Measurements from ENCODE around the gene CDH7. TPM values are rescaled to one million over a fixed set of nuclear protein-coding genes. Genes with fewer than 3 reads are reported as not detected.

CDH7 gene
- total RNA-seq, 4 donors from 2014 or later: not detected

- intact Hi-C loops (cut with DNase I): no loop called here
- no peaks in the 10 kb centered on the region for H3K27me3 ChIP-seq
- no peak overlapping the region for H3K4me3 ChIP-seq (replicated peaks in 1 of 3)
- no peaks in the 10 kb centered on the region for H3K4me1 ChIP-seq
- no peaks in the 10 kb centered on the region for H3K36me3 ChIP-seq
- TF ChIP-seq POLR2A (IDR thresholded peaks at IDR 0.05): no peak
- no peak overlapping the region for H3K27ac ChIP-seq
- no peaks in the 10 kb centered on the region for H3K9me3 ChIP-seq
- 68 to 84% methylated on average over 2 of the region's 2 CpGs for WGBS, 2 donors
- DNase-seq: no peak
These were observed 16.6 kb downstream of the CDH7 start for GRCh38 chr18:65767406-65767805.

- no peaks in the 10 kb centered on the region for H3K9me3 ChIP-seq
- H3K4me3 ChIP-seq (replicated peaks in 1 of 3): no peak overlapping the region
- H3K36me3 ChIP-seq: no peaks in the 10 kb centered on the region
- no peaks in the 10 kb centered on the region for H3K27me3 ChIP-seq
- WGBS, 2 donors: 92 to 95% methylated on average over 15 of the region's 15 CpGs
- H3K4me1 ChIP-seq: no peaks in the 10 kb centered on the region
- no peak for DNase-seq
- H3K27ac ChIP-seq: no peak overlapping the region
- intact Hi-C loops (cut with DNase I): no loop called here
- TF ChIP-seq POLR2A (IDR thresholded peaks at IDR 0.05): no peak
- TF ChIP-seq, protein P1, sequence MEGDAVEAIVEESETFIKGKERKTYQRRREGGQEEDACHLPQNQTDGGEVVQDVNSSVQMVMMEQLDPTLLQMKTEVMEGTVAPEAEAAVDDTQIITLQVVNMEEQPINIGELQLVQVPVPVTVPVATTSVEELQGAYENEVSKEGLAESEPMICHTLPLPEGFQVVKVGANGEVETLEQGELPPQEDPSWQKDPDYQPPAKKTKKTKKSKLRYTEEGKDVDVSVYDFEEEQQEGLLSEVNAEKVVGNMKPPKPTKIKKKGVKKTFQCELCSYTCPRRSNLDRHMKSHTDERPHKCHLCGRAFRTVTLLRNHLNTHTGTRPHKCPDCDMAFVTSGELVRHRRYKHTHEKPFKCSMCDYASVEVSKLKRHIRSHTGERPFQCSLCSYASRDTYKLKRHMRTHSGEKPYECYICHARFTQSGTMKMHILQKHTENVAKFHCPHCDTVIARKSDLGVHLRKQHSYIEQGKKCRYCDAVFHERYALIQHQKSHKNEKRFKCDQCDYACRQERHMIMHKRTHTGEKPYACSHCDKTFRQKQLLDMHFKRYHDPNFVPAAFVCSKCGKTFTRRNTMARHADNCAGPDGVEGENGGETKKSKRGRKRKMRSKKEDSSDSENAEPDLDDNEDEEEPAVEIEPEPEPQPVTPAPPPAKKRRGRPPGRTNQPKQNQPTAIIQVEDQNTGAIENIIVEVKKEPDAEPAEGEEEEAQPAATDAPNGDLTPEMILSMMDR (IDR thresholded peaks at IDR 0.05): no peak
These were observed 17.4 kb downstream of the CDH7 start for GRCh38 chr18:65768120-65768778.

DNA sequence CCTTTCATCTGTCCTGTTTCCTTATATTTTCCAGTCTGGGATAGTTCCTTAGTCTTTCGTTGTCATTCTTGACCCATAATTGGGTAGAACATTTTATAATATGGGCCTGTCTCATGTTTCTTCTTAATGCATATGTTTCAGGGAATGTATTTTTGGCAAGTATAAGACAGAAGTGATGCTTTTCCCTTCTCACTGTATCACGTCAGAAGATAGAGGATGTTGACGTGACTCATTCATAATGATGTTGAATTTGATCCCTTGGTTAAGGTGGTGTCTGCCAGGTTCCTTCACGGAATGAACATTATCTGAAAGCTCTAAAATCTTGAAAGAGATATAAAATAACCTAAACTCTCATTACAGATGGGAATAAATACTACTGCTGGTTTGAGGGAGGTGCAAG is 18.8 kb downstream of the CDH7 start:
- TF ChIP-seq, protein P1 (IDR thresholded peaks at IDR 0.05): no peak
- TF ChIP-seq POLR2A (IDR thresholded peaks at IDR 0.05): no peak
- no peak for DNase-seq
- Histone ChIP-seq H3K36me3 (no peaks in the 10 kb centered on the region), H3K4me3 (replicated peaks in 1 of 3) (no peak overlapping the region), H3K9me3 (no peaks in the 10 kb centered on the region), H3K27me3 (no peaks in the 10 kb centered on the region), H3K4me1 (no peaks in the 10 kb centered on the region), H3K27ac (no peak overlapping the region)
- intact Hi-C loops (cut with DNase I): no loop called here
- 79 to 91% methylated on average over 4 of the region's 4 CpGs for WGBS, 2 donors

- Histone ChIP-seq H3K4me3 (replicated peaks in 1 of 3) (no peak overlapping the region), H3K27me3 (no peaks in the 10 kb centered on the region), H3K4me1 (no peaks in the 10 kb centered on the region), H3K36me3 (no peaks in the 10 kb centered on the region), H3K27ac (no peak overlapping the region), H3K9me3 (no peaks in the 10 kb centered on the region)
- WGBS, 2 donors: 55 to 59% methylated on average over 2 of the region's 2 CpGs
- no peak for DNase-seq
- TF ChIP-seq, protein P1 (IDR thresholded peaks at IDR 0.05): no peak
- no peak for TF ChIP-seq POLR2A (IDR thresholded peaks at IDR 0.05)
- intact Hi-C loops (cut with DNase I): no loop called here
These were observed 35.7 kb downstream of the CDH7 start for GRCh38 chr18:65786474-65786873.

DNA sequence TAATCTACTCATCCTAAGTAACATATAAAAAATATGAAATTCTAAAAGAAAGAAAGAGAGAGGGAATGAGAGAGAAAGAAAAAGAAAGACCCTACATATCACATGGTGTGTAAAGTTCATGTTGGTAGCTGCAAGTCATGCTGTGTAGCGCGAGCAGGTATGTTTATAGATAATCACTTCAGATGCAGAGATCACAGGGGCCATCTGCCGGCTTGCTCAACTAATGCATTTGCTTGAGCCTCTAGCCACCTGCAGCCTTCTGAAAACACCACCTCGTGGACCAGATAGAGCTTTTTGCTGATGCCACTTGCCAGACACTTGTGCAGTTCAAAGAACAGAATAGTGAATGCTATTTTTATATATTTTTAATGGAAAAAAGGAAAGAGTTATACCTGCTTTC is 37.6 kb downstream of the CDH7 start:
- Histone ChIP-seq H3K27me3 (no peaks in the 10 kb centered on the region), H3K4me1 (no peaks in the 10 kb centered on the region), H3K4me3 (replicated peaks in 1 of 3) (no peak overlapping the region), H3K27ac (no peak overlapping the region), H3K9me3 (no peaks in the 10 kb centered on the region), H3K36me3 (no peaks in the 10 kb centered on the region)
- intact Hi-C loops (cut with DNase I): no loop called here
- WGBS, 2 donors: 42 to 55% methylated on average over 4 of the region's 4 CpGs
- DNase-seq: no peak
- TF ChIP-seq, protein P1 (IDR thresholded peaks at IDR 0.05): no peak
- no peak for TF ChIP-seq POLR2A (IDR thresholded peaks at IDR 0.05)

Data from thyroid gland (tissue), 4 donors.